ENCODE results near the gene PEX16. TPM values are rescaled to one million over a fixed set of nuclear protein-coding genes. Genes with fewer than 3 reads are reported as not detected.

PEX16 gene
- total RNA-seq, 1 experiment from 2014 or later = 35.8 TPM

DNA sequence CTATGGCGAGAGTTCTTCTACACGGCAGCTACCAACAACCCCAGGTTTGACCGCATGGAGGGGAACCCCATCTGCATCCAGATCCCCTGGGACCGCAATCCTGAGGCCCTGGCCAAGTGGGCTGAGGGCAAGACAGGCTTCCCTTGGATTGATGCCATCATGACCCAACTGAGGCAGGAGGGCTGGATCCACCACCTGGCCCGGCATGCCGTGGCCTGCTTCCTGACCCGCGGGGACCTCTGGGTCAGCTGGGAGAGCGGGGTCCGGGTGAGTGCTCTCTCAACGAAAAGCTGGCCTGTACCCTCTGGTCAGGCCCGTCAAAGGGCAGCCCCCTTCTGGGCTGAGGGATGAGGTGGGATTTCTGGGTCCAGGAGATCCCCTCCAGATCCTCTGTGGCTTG lies 48.1 kb downstream of the PEX16 start:
- ChIA-PET CTCF (no interaction called here), POLR2A (ENCODE audit: unreplicated experiment) (no interaction called here)
- H3K27ac ChIP-seq = no peak overlapping the region
- H3K9me3 ChIP-seq (ENCODE audit: insufficient read depth, low read depth) = no peaks in the 10 kb centered on the region
- no peak overlapping the region for H3K4me3 ChIP-seq
- DNase-seq = no peak
- TF ChIP-seq EZH2 (IDR thresholded peaks at IDR 0.05; ENCODE audit: low read depth) = no peak
- no peak for TF ChIP-seq CTCF (conservative IDR thresholded peaks at IDR 0.05)
- H3K4me1 ChIP-seq (replicated peaks; ENCODE audit: insufficient read depth) = no peaks in the 10 kb centered on the region
- no peak overlapping the region for H3K4me2 ChIP-seq
- no peaks in the 10 kb centered on the region; the same call in 1 of the 2 replicates for H3F3A ChIP-seq (ENCODE audit: insufficient read depth, low read depth)
- intact Hi-C loops (cut with micrococcal nuclease; ENCODE audit: unreplicated experiment) = no loop called here
- H2AFZ ChIP-seq = no peak overlapping the region
- no peaks in the 10 kb centered on the region for H3K9me2 ChIP-seq (ENCODE audit: insufficient read depth)
- no peaks in the 10 kb centered on the region for H3K79me2 ChIP-seq (ENCODE audit: low read depth)
- H3K36me3 ChIP-seq (ENCODE audit: low read depth) = 0 out of 2 replicates have a peak, but pooled peaks cover 7% of the 10 kb centered on the region
- no peaks in the 10 kb centered on the region for H4K20me1 ChIP-seq (ENCODE audit: insufficient read depth)
- no TSS peak for BruUV-seq (replicated peaks)
- no peaks in the 10 kb centered on the region for H3K27me3 ChIP-seq (ENCODE audit: insufficient read depth, low read depth)

DNA sequence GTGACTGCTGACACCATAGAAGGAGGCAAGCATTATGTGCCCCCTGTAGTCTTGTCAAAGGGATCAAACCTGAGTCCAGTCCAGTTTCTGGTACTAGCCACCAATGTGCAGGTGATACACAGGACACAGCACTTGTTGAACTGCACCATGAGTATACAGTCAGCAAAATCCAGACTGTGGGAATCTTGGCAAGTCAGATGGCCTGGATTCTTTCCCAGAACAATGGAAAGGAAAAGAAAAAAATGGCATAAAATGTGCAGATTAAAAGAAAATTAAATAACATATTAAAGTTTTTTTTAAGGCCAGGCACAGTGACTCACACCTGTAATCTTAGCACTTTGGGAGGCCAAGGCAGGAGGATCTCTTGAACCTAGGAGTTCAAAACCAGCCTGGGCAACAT lies 53.6 kb downstream of the PEX16 start:
- Histone ChIP-seq H3K9me3 (ENCODE audit: insufficient read depth, low read depth) (no peaks in the 10 kb centered on the region), H3K27ac (no peak overlapping the region), H3F3A (ENCODE audit: insufficient read depth, low read depth) (no peaks in the 10 kb centered on the region), H4K20me1 (ENCODE audit: insufficient read depth) (no peaks in the 10 kb centered on the region), H3K9me2 (ENCODE audit: insufficient read depth) (no peaks in the 10 kb centered on the region), H3K79me2 (ENCODE audit: low read depth) (no peaks in the 10 kb centered on the region), H3K27me3 (ENCODE audit: insufficient read depth, low read depth) (no peaks in the 10 kb centered on the region), H3K4me3 (no peak overlapping the region), H3K36me3 (ENCODE audit: low read depth) (0 out of 2 replicates have a peak, but pooled peaks cover 7% of the 10 kb centered on the region), H3K4me1 (replicated peaks; ENCODE audit: insufficient read depth) (no peaks in the 10 kb centered on the region), H2AFZ (no peak overlapping the region), H3K4me2 (no peak overlapping the region)
- DNase-seq = no peak
- no TSS peak for BruUV-seq (replicated peaks)
- POLR2A ChIA-PET (ENCODE audit: unreplicated experiment) = no interaction called here
- CTCF ChIA-PET = no interaction called here
- intact Hi-C loops (cut with micrococcal nuclease; ENCODE audit: unreplicated experiment) = no loop called here
- no peak for TF ChIP-seq CTCF (conservative IDR thresholded peaks at IDR 0.05)
- no peak for TF ChIP-seq EZH2 (IDR thresholded peaks at IDR 0.05; ENCODE audit: low read depth)

DNA sequence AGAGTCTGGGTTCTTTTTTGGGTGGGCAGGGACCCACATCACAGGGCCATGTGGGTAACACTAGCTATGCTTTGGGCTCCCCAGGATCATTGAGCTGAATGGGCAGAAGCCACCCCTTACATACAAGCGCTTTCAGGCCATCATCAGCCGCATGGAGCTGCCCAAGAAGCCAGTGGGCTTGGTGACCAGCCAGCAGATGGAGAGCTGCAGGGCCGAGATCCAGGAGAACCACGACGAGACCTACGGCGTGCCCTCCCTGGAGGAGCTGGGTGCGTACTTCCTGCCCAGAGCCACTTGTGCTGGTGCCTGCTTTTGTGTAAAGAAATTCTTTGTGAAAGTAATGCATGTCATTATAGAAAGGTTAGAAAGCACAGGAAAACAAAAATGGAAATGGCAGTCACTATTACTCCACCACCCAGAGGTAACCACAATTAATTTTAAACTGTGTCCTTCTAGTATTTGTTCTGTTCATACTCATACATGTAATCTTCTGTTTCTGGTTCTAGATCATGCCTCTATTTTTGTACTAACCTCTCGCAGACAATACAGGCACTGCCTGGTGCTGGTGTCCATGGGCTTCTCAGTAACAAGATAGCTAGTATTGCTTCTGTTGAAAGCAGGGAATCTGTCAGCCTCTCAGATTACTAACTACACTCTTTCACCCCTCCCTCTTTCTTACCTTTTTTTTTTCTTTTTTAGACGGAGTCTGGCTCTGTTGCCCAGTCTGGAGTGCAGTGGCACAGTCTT lies 56.7 kb downstream of the PEX16 start:
- H3K4me1 ChIP-seq (replicated peaks; ENCODE audit: insufficient read depth) = no peaks in the 10 kb centered on the region
- H4K20me1 ChIP-seq (ENCODE audit: insufficient read depth) = no peaks in the 10 kb centered on the region
- no peaks in the 10 kb centered on the region for H3K9me2 ChIP-seq (ENCODE audit: insufficient read depth)
- TF ChIP-seq CTCF (conservative IDR thresholded peaks at IDR 0.05) (no peak), EZH2 (IDR thresholded peaks at IDR 0.05; ENCODE audit: low read depth) (no peak)
- no TSS peak for BruUV-seq (replicated peaks)
- DNase-seq = no peak
- no peaks in the 10 kb centered on the region for H3K27me3 ChIP-seq (ENCODE audit: insufficient read depth, low read depth)
- 0 out of 2 replicates have a peak, but pooled peaks cover 3% of the 10 kb centered on the region for H3K36me3 ChIP-seq (ENCODE audit: low read depth)
- H2AFZ ChIP-seq = no peak overlapping the region
- no peaks in the 10 kb centered on the region for H3F3A ChIP-seq (ENCODE audit: insufficient read depth, low read depth)
- no peaks in the 10 kb centered on the region for H3K9me3 ChIP-seq (ENCODE audit: insufficient read depth, low read depth)
- H3K4me2 ChIP-seq = no peak overlapping the region
- ChIA-PET POLR2A (ENCODE audit: unreplicated experiment) (no interaction called here), CTCF (interaction anchor here (0.6 kb wide), 1 partner anchor 107 kb away, joined by 6 read pairs; no protein-coding TSS in a partner anchor)
- intact Hi-C loops (cut with micrococcal nuclease; ENCODE audit: unreplicated experiment) = no loop called here
- H3K4me3 ChIP-seq = no peak overlapping the region
- H3K79me2 ChIP-seq (ENCODE audit: low read depth) = no peaks in the 10 kb centered on the region
- no peak overlapping the region for H3K27ac ChIP-seq

Measured in PC-9 (cell line).